Lower lobe of right lung (tissue), 2 donors: Measurements from ENCODE around the gene HDAC4. TPM values are rescaled to one million over a fixed set of nuclear protein-coding genes. Genes with fewer than 3 reads are reported as not detected.

Experiments
- ATAC-seq, 2 donors: fragments of 200-7000 bp; cut with Tn5 transposase; one replicate each; pipeline ENCODE4 v1.9.1; 2020 to 2022; ENCODE audit warnings: mild to moderate bottlenecking in 2 of 2, moderate library complexity in 2 of 2
- DNase-seq: peaks from one replicate; pipeline ENCODE4 v3.0.0-alpha.2; 2020
- H3K27ac ChIP-seq: fragments of 200-600 bp; one replicate; pipeline ENCODE4 v1.8.0; 2022
- H3K27me3 ChIP-seq: fragments of 200-600 bp; one replicate; pipeline ENCODE4 v1.8.0; 2022; ENCODE audit warnings: low read depth
- H3K36me3 ChIP-seq: fragments of 200-600 bp; one replicate; pipeline ENCODE4 v1.8.0; 2022; ENCODE audit warnings: mild to moderate bottlenecking
- H3K4me1 ChIP-seq: fragments of 200-600 bp; one replicate; pipeline ENCODE4 v1.8.0; 2022
- H3K4me3 ChIP-seq: fragments of 200-600 bp; one replicate; pipeline ENCODE4 v1.8.0; 2022; ENCODE audit warnings: mild to moderate bottlenecking
- H3K9me3 ChIP-seq: fragments of 200-600 bp; one replicate; pipeline ENCODE4 v1.8.0; 2022
- CTCF ChIP-seq: fragments of 200-600 bp; IDR thresholded peaks from one replicate; pipeline ENCODE4 v1.8.0; 2022; ENCODE audit warnings: antibody characterized with exemption, mild to moderate bottlenecking
- intact Hi-C: fragments of 100-400 bp; cut with DNase I; formaldehyde crosslinking; loops from one replicate; pipeline ENCODE4 v1.11.0; 2022
- total RNA-seq: library from RNA; stranded (reverse); fragmentation: NEBNext Ultra II Directional; extraction: Animal tissue kit (Norgen Biotek cat#: 25700); gene quantifications from one replicate; pipeline ENCODE4 v1.2.1, GENCODE V29; 2021
- donor health status: DM: no; HTN: yes; CAD: no; lungs with severe emphysema.

HDAC4 gene
- total RNA-seq, 1 donor from 2014 or later = 44.9 TPM

DNA sequence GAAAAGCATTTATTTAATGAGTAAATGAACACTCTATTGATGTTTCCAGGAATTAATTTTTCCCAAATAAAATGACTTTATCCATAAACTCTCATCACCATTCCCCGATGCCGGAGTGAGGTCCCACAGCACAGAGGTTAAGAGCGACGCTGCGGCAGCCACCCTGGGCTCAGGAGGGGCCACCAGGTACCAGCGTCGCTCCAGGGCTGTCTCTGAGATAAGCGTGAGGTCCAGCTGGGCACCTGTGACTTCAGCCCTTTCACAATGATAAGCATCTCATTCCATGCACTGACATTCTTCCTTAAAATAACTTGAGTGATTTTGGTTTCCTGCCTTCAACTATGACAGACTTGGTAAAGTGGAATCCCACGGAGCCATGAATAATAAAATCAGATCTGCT is 370.9 kb downstream of the HDAC4 start:
- peaks cover 30% of the 10 kb centered on the region for H3K27me3 ChIP-seq
- TF ChIP-seq CTCF = no peak

DNA sequence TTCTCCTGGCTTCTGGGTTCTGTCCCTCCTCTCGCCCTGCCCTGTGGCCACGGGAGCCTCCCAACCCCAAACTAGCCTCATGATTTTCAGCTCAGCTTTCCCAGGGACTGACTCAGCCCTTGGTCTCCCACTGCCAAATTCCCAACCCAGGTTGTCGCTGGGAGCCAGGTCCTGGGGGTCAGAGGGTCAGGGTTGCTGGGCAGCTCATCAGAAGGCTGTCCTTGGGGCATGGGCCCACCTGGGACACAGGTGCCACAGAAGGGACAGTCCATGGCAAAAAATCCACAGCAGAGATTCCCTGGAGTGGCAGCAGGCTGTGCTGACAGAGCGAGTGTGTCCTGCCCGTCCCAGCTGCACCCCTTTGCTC is 372.6 kb downstream of the HDAC4 start:
- no peaks in the 10 kb centered on the region for H3K9me3 ChIP-seq
- no peak for ATAC-seq
- H3K36me3 ChIP-seq = no peaks in the 10 kb centered on the region
- peaks cover 17% of the 10 kb centered on the region for H3K27me3 ChIP-seq
- H3K27ac ChIP-seq = no peak overlapping the region
- H3K4me1 ChIP-seq = no peaks in the 10 kb centered on the region
- no peak for DNase-seq
- TF ChIP-seq CTCF = no peak
- intact Hi-C loops = no loop called here
- no peak overlapping the region for H3K4me3 ChIP-seq

More for the DNA sequence above, 370.9 kb downstream of the HDAC4 start:
- intact Hi-C loops = no loop called here
- Histone ChIP-seq H3K4me3 (no peak overlapping the region), H3K27ac (no peak overlapping the region), H3K9me3 (no peaks in the 10 kb centered on the region), H3K4me1 (no peaks in the 10 kb centered on the region), H3K36me3 (no peaks in the 10 kb centered on the region)
- ATAC-seq (no peak), DNase-seq (no peak)

DNA sequence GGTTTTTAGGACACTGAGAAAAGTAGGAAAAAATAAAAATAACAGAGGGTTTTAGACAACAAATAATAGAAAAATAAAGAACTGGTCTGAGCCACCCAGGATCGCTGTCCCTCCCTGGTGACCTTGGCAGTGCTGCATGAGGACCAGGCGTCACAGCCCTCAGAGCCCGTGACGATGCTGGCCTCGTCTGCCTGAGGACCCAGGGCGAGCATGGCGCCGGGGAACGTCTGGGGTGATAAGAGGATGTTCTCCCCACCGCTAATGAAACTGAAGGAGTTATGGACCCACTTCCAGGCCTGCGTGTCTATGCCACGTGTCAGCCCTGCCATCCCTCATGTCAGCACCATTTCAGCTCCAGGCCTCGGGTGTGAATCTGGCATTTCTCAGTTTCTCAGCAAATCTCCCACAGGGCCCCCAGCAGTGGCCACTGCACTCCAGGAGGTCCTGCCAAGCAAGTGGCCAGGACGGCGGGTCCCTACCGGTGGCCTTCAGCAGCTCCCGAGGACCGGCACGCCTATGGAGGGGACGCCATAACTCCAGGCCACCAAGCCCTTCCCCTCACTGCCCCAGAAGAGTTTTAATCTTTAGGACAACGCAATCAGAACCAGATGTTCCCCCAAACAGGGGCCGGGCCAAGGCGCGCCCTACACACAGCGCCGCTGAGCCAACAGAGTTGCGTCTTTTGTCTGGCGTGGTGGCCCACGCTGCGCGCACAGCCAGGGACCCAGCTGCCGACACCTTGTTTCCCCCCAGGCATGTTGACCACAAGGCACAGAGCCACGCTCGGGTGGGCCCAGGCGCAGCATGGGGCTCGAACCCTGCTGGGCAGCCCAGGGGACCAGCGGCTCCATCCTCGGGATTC is 373.2 kb downstream of the HDAC4 start:
- H3K9me3 ChIP-seq = no peaks in the 10 kb centered on the region
- peaks cover 17% of the 10 kb centered on the region for H3K27me3 ChIP-seq
- no peak for ATAC-seq
- DNase-seq = peak; percentile 44
- H3K36me3 ChIP-seq = no peaks in the 10 kb centered on the region
- H3K4me3 ChIP-seq = no peak overlapping the region
- no peak overlapping the region for H3K27ac ChIP-seq
- no peak for TF ChIP-seq CTCF
- no peaks in the 10 kb centered on the region for H3K4me1 ChIP-seq
- intact Hi-C loops = no loop called here

- no peak overlapping the region for H3K4me3 ChIP-seq
- DNase-seq (peak; percentile 35), ATAC-seq (no peak)
- H3K27ac ChIP-seq = no peak overlapping the region
- intact Hi-C loops = no loop called here
- H3K4me1 ChIP-seq = no peaks in the 10 kb centered on the region
- H3K27me3 ChIP-seq = peaks cover 17% of the 10 kb centered on the region
- no peaks in the 10 kb centered on the region for H3K9me3 ChIP-seq
- H3K36me3 ChIP-seq = no peaks in the 10 kb centered on the region
- no peak for TF ChIP-seq CTCF
Measured at GRCh38 chr2:239026711-239027361, 374.0 kb downstream of the HDAC4 start.

- peaks cover 17% of the 10 kb centered on the region for H3K27me3 ChIP-seq
- no peak for TF ChIP-seq CTCF
- DNase-seq = no peak
- no peaks in the 10 kb centered on the region for H3K36me3 ChIP-seq
- no peak overlapping the region for H3K27ac ChIP-seq
- no peaks in the 10 kb centered on the region for H3K4me1 ChIP-seq
- H3K9me3 ChIP-seq = no peaks in the 10 kb centered on the region
- ATAC-seq = no peak
- H3K4me3 ChIP-seq = no peak overlapping the region
- intact Hi-C loops = no loop called here
Measured at GRCh38 chr2:239025951-239026461, 374.8 kb downstream of the HDAC4 start.
